Nephron (organoid): Measurements from ENCODE around the gene TTC21A.

Experiments used
- H3K27ac Mint-ChIP-seq, 3 experiments: 2 replicates each; pipeline ENCODE4 v1.8.0; 2020; ENCODE audit warnings: mixed read lengths in 3 of 3, mild to moderate bottlenecking in 2 of 3, moderate library complexity in 1 of 3
- H3K27me3 Mint-ChIP-seq: 2 replicates; pipeline ENCODE4 v1.8.0; 2021; ENCODE audit warnings: low read depth, mild to moderate bottlenecking, moderate library complexity, mixed read lengths
- H3K36me3 Mint-ChIP-seq: 2 replicates; pipeline ENCODE4 v1.8.0; 2020; ENCODE audit warnings: low read depth, mixed read lengths
- H3K4me1 Mint-ChIP-seq: 2 replicates; pipeline ENCODE4 v1.8.0; 2020; ENCODE audit warnings: mixed read lengths
- H3K4me3 Mint-ChIP-seq, 3 experiments: 2 replicates each; pipeline ENCODE4 v1.8.0; 2020; ENCODE audit warnings: mild to moderate bottlenecking in 3 of 3, mixed read lengths in 3 of 3, moderate library complexity in 2 of 3
- H3K9me3 Mint-ChIP-seq: 2 replicates; pipeline ENCODE4 v1.8.0; 2020; ENCODE audit warnings: mixed read lengths
- CTCF ChIP-seq, 3 experiments: fragments of 200-600 bp; sonication (generic); IDR thresholded peaks; one replicate each; pipeline ENCODE4 v1.5.0; 2021; ENCODE audit warnings: antibody characterized with exemption in 3 of 3; ENCODE audit not compliant: unreplicated experiment in 3 of 3

Gene TTC21A

GRCh38 chr3:39146611-39147591 is 39.4 kb downstream of the TTC21A start:
- Mint-ChIP-seq H3K36me3 (peaks cover 35% of the 10 kb centered on the region), H3K4me3 (peak overlapping the region; percentile 54 to 100 (median 95)), H3K9me3 (no peaks in the 10 kb centered on the region), H3K4me1 (peaks cover 77% of the 10 kb centered on the region), H3K27me3 (peaks cover 4% of the 10 kb centered on the region), H3K27ac (peak overlapping the region; percentile 96 to 98 (median 96))
- TF ChIP-seq CTCF (IDR thresholded peaks at IDR 0.05; ENCODE audit: unreplicated experiment in 3 of 3): no peak

- no peaks in the 10 kb centered on the region for H3K27me3 Mint-ChIP-seq
- H3K9me3 Mint-ChIP-seq: no peaks in the 10 kb centered on the region
- TF ChIP-seq CTCF (IDR thresholded peaks at IDR 0.05; ENCODE audit: unreplicated experiment in 3 of 3): no peak
- peaks cover 29% of the 10 kb centered on the region for H3K36me3 Mint-ChIP-seq
- H3K27ac Mint-ChIP-seq: peak overlapping the region; percentile 96 to 98 (median 96)
- peak overlapping the region; percentile 54 to 100 (median 95) for H3K4me3 Mint-ChIP-seq
- peaks cover 79% of the 10 kb centered on the region for H3K4me1 Mint-ChIP-seq
Measured at GRCh38 chr3:39147711-39148434, 40.4 kb downstream of the TTC21A start.

- H3K4me1 Mint-ChIP-seq: peaks cover 79% of the 10 kb centered on the region
- peak overlapping the region; percentile 96 to 98 (median 96) for H3K27ac Mint-ChIP-seq
- H3K9me3 Mint-ChIP-seq: no peaks in the 10 kb centered on the region
- H3K27me3 Mint-ChIP-seq: no peaks in the 10 kb centered on the region
- H3K4me3 Mint-ChIP-seq: peak overlapping the region; percentile 95 to 100 (median 99)
- TF ChIP-seq CTCF (IDR thresholded peaks at IDR 0.05; ENCODE audit: unreplicated experiment in 3 of 3): no peak
- peaks cover 24% of the 10 kb centered on the region for H3K36me3 Mint-ChIP-seq
Measured at GRCh38 chr3:39148435-39149058, 41.1 kb downstream of the TTC21A start.

GRCh38 chr3:39149059-39149455 is 41.6 kb downstream of the TTC21A start:
- Mint-ChIP-seq H3K36me3 (peaks cover 21% of the 10 kb centered on the region), H3K4me3 (peak overlapping the region; percentile 95 to 100 (median 99)), H3K9me3 (no peaks in the 10 kb centered on the region), H3K27ac (peak overlapping the region; percentile 96 to 98 (median 96)), H3K4me1 (peaks cover 79% of the 10 kb centered on the region), H3K27me3 (no peaks in the 10 kb centered on the region)
- TF ChIP-seq CTCF (IDR thresholded peaks at IDR 0.05; ENCODE audit: unreplicated experiment in 3 of 3): no peak

GRCh38 chr3:39149498-39150147 is 42.1 kb downstream of the TTC21A start:
- H3K9me3 Mint-ChIP-seq: no peaks in the 10 kb centered on the region
- H3K27me3 Mint-ChIP-seq: no peaks in the 10 kb centered on the region
- H3K4me3 Mint-ChIP-seq: peak overlapping the region; percentile 95 to 100 (median 99)
- peaks cover 16% of the 10 kb centered on the region for H3K36me3 Mint-ChIP-seq
- peaks cover 75% of the 10 kb centered on the region for H3K4me1 Mint-ChIP-seq
- H3K27ac Mint-ChIP-seq: peak overlapping the region; percentile 96 to 98 (median 96)
- TF ChIP-seq CTCF (IDR thresholded peaks at IDR 0.05; ENCODE audit: unreplicated experiment in 3 of 3): no peak
